Stimulated activated CD4-positive, alpha-beta T cell treated with anti-CD3 and anti-CD28 coated beads, Interleukin-2, amount 100 ng/mL, for 4 hours (primary cell): ENCODE measurements around the gene KRTAP1-4.
"Not testable (repeated sequence)": the region's sequence is repeated elsewhere in the genome, so short reads cannot be mapped to it uniquely, and the experiment has no call there.

Experiments
- DNase-seq: peaks from one replicate; pipeline ENCODE4 v3.0.0-alpha.2; 2020; ENCODE audit warnings: low read depth

KRTAP1-4 gene

DNA sequence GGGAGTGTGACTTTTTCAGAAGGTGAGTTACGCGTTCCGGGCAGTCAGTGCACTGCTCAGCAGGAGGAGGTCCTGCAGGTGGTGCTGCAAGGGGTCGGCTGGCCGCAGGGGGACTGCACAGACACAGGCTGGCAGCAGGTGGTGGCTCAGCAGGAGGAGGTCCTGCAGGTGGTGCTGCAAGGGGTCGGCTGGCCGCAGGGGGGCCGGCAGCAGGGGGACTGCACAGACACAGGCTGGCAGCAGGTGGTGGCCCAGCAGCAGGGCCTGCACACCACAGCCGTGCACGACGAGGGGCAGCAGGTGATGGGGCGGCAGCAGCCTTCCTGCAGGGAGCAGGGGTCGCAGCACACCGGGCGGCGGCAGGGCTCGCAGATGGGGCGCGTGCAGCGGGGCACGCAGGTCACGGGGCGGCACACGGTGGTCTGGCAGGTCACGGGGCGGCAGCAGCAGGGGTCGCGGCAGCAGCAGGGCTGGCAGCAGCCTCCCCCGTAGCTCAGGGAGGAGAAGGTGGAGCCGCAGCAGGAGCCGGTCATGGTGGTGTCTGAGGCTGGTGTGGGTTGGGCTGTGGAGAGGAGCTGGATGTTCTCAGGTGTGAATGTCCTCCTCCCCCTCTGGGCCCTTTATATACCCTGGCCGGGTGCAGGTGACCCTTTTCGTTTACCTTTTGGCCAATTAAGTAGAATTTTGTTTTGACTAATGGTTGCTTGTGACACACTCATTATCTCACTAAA is 16.9 kb upstream of the KRTAP1-4 start, which contains the start of gene KRTAP2-1:
Gene KRTAP2-1 (minus strand): TSS at position 582 of the 731 bp plus-strand sequence. CDS start 49 bp downstream, at position 533.
- DNase-seq = not testable (repeated sequence)

GRCh38 chr17:41042953-41043352 is 13.0 kb upstream of the KRTAP1-4 start:
- DNase-seq = no peak

- not testable (repeated sequence) for DNase-seq
These were observed 11.0 kb upstream of the KRTAP1-4 start, which contains the start of gene KRTAP1-1 for GRCh38 chr17:41040783-41041571. Gene KRTAP1-1, minus strand, starts transcription at chr17:41041450. Its CDS starts 53 bp downstream, at chr17:41041397.

DNA sequence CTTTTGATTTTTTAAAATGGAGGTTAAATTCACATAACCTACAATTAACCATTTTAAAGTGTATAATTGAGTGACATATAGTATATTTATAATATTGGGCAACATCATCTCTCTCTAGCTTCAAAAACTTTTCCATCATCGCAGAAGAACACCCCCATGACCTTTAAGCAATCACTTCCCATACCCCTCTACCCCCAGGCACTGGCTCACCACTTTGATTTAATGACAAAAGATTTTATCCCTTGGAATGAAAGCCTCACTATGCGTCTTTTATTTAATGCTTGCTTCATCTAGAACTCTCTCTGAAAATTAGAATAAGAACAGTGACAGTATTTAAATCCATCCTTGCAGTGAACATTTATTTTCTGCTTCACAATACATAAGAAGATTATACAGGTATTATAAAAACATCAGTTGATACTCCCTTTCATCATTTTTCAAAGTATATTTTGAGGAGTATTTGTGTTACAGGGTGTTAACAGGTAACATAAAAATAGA is 7.9 kb upstream of the KRTAP1-4 start:
- DNase-seq = no peak

DNA sequence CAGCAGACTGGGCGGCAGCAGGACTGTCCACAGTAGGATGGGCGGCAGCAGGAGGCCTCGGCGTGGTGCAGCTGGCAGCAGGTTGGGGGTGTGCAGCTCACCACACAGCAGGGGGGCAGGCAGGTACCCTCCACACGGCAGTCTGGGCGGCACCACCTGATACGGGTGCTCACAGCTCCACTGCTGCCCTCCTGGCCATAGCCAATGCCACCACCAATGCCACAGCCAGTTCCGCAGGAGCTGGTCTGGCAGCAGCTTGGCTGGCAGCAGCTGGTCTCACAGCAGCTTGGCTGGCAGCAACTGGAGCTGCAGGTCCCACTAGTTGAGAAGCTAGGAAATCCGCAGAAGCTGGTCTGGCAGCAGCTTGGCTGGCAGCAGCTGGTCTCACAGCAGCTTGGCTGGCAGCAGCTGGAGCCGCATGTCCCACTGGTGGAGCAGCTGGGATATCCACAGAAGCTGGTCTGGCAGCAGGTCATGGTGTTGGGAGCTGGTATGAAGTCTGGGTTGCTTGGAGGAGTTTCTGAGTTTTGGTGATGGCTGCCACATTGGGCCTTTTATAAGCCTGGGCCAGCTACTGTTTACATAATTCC is 4.4 kb upstream of the KRTAP1-4 start, which contains the start of gene KRTAP1-3:
Gene KRTAP1-3 (minus strand): TSS at position 529 of the 590 bp plus-strand sequence. CDS start 53 bp downstream, at position 476.
- DNase-seq = not testable (repeated sequence)

- no peak for DNase-seq
These were observed 3.1 kb downstream of the KRTAP1-4 start, which contains the start of gene KRTAP1-5 for GRCh38 chr17:41026715-41027471. Gene KRTAP1-5, minus strand, starts transcription at chr17:41027208. Its CDS starts 53 bp downstream, at chr17:41027155.

DNA sequence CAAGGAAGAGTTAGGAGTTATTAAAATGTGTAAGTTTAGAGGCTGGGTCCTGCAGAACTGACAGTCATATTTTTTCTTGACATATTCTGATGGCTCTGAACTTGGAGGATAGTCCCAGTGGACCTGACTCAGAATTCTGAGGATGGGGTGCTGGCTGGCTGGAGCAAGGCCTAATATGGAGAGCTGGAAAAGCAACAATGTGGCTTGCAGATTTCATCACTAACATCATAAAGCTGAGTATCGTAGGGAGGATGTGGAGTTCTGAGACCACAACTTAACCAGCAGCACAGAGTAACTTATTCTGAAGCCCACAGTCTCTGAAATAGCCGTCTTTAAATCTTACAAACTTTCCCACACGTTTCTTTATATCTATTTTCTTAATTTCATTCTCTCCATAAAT is 5.3 kb downstream of the KRTAP1-4 start:
- no peak for DNase-seq

GRCh38 chr17:41020336-41020735 is 9.7 kb downstream of the KRTAP1-4 start:
- DNase-seq = no peak

DNA sequence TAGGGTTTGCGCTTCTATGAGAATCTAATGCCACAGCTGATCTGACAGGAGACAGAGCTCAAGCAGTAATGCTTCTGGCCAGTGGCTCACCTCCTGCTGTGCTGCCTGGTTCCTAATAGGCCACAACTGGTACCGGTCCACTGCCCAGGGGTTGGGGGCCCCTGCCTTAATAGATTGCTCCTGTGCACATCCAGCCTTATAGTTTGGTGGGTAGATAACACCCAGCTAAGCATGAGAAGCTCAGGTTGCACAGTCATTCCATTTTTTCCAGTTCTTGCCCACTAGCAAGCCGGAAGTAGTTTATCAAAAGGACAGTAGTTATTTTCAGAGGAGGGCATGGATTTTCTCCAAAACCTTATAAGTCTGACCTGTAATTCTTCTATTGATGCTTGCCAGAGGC is 10.6 kb downstream of the KRTAP1-4 start:
- DNase-seq = no peak

GRCh38 chr17:41018541-41018940 is 11.5 kb downstream of the KRTAP1-4 start:
- DNase-seq = no peak

GRCh38 chr17:41016578-41017215 is 13.3 kb downstream of the KRTAP1-4 start:
- DNase-seq = no peak

- no peak for DNase-seq
These were observed 14.5 kb downstream of the KRTAP1-4 start for GRCh38 chr17:41015454-41015853.

DNA sequence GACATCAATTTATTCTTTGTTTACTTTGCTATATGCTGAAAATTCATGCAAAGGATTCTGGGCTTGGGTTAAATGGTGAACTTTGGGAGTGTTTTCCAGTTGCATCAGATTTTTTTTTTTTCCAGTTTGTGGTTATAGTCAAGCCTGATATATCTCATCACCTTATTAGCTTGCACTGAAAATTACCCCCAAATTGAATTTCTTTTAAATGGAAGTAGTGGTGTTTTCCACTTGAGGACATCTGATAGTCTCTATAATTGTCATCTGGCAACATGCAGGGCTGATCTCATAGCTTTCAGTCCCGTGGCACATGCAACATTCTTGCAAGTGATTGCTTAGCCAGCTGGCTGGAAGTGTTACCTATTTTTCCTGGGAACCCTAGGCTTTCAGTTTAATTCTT is 16.4 kb downstream of the KRTAP1-4 start:
- DNase-seq = no peak

GRCh38 chr17:41013181-41013580 is 16.8 kb downstream of the KRTAP1-4 start:
- DNase-seq = no peak

DNA sequence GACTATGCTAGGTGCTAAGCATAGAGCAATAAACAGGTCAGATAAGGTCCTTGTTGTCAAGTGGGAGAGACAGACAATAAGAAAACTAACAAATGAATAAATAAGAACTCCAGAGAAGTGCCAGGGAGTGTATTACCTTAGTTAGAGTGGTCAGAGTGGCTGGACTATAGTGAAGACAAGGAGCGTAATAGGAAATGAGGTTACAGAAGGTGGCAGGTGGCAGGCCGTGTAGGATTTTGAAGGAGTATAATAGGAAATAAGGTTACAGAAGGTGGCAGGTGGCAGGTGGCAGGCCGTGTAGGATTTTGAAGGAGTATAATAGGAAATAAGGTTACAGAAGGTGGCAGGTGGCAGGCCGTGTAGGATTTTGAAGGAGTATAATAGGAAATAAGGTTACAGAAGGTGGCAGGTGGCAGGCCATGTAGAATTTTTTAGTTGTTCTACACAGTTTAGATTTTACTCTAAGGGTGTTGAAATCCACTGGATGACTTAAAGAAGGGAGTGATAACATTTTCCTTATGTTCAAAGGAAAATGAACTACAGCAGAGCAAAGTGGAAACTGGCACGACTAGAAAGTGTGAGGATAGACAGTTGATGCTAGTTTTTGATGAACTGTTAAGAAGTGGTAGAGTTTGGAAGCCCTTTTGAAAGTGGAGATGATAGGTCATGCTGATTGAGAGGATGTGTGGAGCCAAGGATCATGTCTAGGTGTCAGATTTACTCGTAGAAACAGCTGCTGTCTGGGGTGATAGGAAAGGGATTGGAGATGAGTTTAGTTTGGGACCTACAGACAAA is 17.5 kb downstream of the KRTAP1-4 start:
- no peak for DNase-seq

DNA sequence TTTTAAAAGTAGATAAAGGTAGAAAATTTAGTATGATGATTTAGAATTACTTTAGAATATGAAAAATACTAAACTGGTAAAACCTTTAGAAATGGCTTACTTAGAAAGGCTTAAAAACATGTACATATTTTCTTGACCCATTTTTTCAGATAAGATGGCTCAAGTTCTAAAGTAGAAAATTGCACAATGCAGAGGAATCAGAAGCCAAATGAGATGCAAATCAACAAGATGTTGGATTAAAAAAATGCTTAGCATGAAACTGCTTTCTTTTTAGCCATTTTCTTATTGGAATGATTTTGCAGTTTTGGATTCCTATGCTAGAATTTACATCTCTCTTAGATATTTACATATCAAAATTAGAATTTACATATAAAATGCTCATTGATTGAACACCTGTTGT is 19.6 kb downstream of the KRTAP1-4 start:
- DNase-seq = no peak

DNA sequence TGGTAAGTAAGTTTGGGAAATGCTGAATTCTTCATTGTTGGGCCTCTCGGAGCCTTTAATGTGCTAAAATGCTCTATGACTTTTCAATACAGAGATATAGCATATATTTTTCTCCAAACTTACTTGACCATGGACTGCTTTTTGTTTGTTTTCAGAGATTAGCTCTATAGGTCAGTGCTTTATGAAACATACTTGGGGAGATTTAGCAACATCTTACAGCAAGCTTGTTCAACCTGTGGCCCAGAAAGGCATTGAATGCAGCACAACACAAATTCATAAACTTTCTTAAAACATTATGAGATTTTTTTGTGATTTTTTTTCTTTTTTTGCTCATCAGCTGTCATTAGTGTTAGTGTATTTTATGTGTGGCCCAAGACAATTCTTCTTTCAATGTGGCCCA is 20.1 kb downstream of the KRTAP1-4 start:
- DNase-seq = no peak

GRCh38 chr17:41009301-41009760 is 20.7 kb downstream of the KRTAP1-4 start:
- DNase-seq = no peak

GRCh38 chr17:41008811-41009210 is 21.2 kb downstream of the KRTAP1-4 start, which contains the start of gene KRTAP3-1:
Gene KRTAP3-1, minus strand, starts transcription at chr17:41009128. Its CDS starts 54 bp downstream, at chr17:41009074.
- no peak for DNase-seq

DNA sequence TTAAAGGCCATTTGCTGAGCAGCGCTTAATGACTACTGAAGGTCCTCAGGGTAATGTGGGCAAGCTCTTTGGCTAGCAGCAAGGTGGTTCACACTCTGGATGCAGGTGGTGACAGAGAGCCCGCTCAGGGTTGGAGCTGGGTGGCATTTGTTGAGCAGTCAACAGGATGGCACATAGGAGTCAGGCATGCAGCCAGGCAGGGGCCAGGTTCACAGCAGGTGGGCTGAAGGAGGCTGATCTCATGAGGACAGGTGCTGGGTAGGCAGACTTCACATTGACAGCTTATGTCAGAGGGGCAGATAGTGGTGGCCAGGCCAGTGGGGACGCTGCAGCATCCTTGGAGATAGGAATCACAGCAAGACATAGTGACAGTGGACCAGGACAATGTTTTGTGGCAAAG is 25.6 kb downstream of the KRTAP1-4 start:
- no peak for DNase-seq
